Spleen (tissue), 11 donors: ENCODE data around the gene TMEM203. TPM values are rescaled to one million over a fixed set of nuclear protein-coding genes. Genes with fewer than 3 reads are reported as not detected.

ENCODE experiments used
- DNase-seq: peaks from one replicate; pipeline ENCODE4 v3.0.0-alpha.2; 2020
- H3K27ac ChIP-seq, 8 donors: fragments of 200-600 bp; sonication (generic) in 7 of 8; 1 replicate in 4 of 8; 2 replicates in 4 of 8; pipeline versions ENCODE4 v1.5.0 to v1.8.0; 2016 to 2021; ENCODE audit warnings: inconsistent platforms in 4 of 8, mild to moderate bottlenecking in 4 of 8, moderate library complexity in 1 of 8
- H3K27me3 ChIP-seq, 7 donors: fragments of 200-600 bp; sonication (generic) in 6 of 7; replicated peaks in 1 of 7; 1 replicate in 4 of 7; 2 replicates in 3 of 7; pipeline versions ENCODE4 v1.5.0 to v1.8.0; 2016 to 2021; ENCODE audit warnings: inconsistent platforms in 3 of 7, mild to moderate bottlenecking in 1 of 7
- H3K36me3 ChIP-seq, 6 donors: fragments of 200-600 bp; sonication (generic) in 5 of 6; 1 replicate in 4 of 6; 2 replicates in 2 of 6; pipeline versions ENCODE4 v1.5.0 to v1.8.0; 2016 to 2021; ENCODE audit warnings: inconsistent platforms in 2 of 6
- H3K4me1 ChIP-seq, 6 donors: fragments of 200-600 bp; sonication (generic) in 5 of 6; 1 replicate in 3 of 6; 2 replicates in 3 of 6; pipeline versions ENCODE4 v1.5.0 to v1.8.0; 2016 to 2021; ENCODE audit warnings: inconsistent platforms in 3 of 6
- H3K4me3 ChIP-seq, 8 donors: fragments of 200-600 bp; sonication (generic) in 7 of 8; 1 replicate in 4 of 8; 2 replicates in 4 of 8; pipeline versions ENCODE4 v1.5.0 to v1.8.0; 2016 to 2021; ENCODE audit warnings: inconsistent platforms in 4 of 8, mild to moderate bottlenecking in 4 of 8, moderate library complexity in 2 of 8
- H3K9me3 ChIP-seq, 8 donors: fragments of 200-600 bp; sonication (generic) in 7 of 8; 1 replicate in 4 of 8; 2 replicates in 4 of 8; pipeline versions ENCODE4 v1.5.0 to v1.8.0; 2016 to 2021; ENCODE audit warnings: inconsistent platforms in 4 of 8
- POLR2A ChIP-seq, 3 donors: fragments of 450-650 bp; IDR thresholded peaks; one replicate each; pipeline ENCODE4 v1.5.1; 2017; ENCODE audit warnings: antibody characterized with exemption in 3 of 3, mild to moderate bottlenecking in 1 of 3
- POLR2AphosphoS5 ChIP-seq, 3 donors: sonication (generic); formaldehyde crosslinking; IDR thresholded peaks; one replicate each; pipeline ENCODE4 v1.5.1; 2017; ENCODE audit warnings: antibody characterized with exemption in 3 of 3
- WGBS, 5 donors: extraction: QIAGEN DNeasy Blood & Tissue Kit in 3 of 5; methylation state at CpG; one replicate each; pipeline versions ENCODE4 v1.1.5 to v1.1.7; 2013 to 2018; 5-methylcytosine and 5-hydroxymethylcytosine counted together
- intact Hi-C: fragments of 100-400 bp; cut with DNase I; formaldehyde crosslinking; loops from one replicate; pipeline ENCODE4 v1.15.0; 2023; ENCODE audit warnings: low total_unique reads
- polyA plus RNA-seq, 3 donors: library from polyadenylated mRNA; stranded (reverse); fragments of 200-250 nt; gene quantifications; one replicate each; pipeline ENCODE4 v1.2.1, GENCODE V29; 2013
- total RNA-seq, 7 donors: library from RNA; depleted of rRNA in 3 of 7; stranded (reverse); fragments of >200 nt in 3 of 7; fragmentation: NEBNext Ultra II Directional in 4 of 7; extraction: Animal tissue kit (Norgen Biotek cat#: 25700) in 4 of 7; gene quantifications; one replicate each; pipeline versions ENCODE4 v1.1.0 to v1.2.1, GENCODE V29; 2016 to 2021
- TF ChIP-seq, protein P1 (sequence below), 11 experiments: fragments of 200-600 bp in 7 of 11; fragments of 450-650 bp in 4 of 11; sonication (generic) in 4 of 11; IDR thresholded peaks in 8 of 11; conservative IDR thresholded peaks in 3 of 11; 1 replicate in 7 of 11; 2 replicates in 4 of 11; pipeline versions ENCODE4 v1.4.0 to v1.8.0; 2016 to 2021; ENCODE audit warnings: antibody characterized with exemption in 11 of 11, inconsistent platforms in 4 of 11, mild to moderate bottlenecking in 1 of 11
- donor health status: healthy with polysubstance abuse.
- donor health status: DM: no; HTN: no; CAD: no; lungs with moderate emphysema.
- donor health status: DM: no; HTN: no; CAD: no.
- donor health status: Bipolar disorder and iron deficiency.
- donor health status: healthy.
- donor health status: DM: no; HTN: no; CAD: no.
- donor health status: DM: yes; HTN: yes; CAD: no.

TMEM203 gene
- total and polyA plus RNA-seq, 10 donors = 28.4 to 50.1 (median 36.0) TPM

DNA sequence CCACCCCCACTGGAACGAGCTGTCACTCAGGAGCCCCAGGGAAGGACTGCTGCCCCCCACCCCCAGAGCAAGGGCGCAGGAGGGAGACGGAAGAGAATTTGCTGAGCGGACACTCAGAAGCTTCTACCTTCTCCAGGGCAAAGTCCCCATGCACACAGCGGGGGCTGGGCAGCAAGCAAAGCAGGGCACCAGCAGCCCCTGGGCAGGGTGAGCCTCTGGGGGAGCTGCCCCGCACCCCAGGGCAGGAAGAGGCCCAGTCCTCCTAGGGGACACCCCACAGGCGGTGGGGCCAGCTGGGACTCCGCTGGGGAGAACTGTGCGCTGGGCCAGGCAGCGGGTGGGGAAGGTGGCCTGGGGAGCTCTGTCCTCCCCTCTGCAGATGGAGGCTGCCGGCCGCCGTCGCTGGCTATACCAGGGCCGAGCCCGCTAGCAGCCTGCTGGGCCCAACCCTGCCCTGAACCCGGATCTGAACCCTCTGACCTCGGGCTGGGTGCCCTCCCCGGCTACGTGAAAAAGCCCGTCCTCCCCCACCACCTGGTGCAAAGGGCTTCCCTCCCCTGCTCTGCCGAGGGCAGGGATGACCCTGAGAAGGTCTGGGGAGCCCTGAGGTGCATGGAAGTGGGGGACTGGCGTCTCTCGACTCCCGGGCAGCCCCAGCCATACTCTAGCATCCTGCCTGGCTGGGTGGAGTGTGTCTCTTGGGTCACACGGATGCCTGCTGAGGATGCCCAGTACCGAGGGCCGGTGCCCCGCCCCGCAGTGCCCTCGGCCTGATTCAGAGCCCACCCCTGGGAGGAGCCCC lies 24.7 kb upstream of the TMEM203 start:
- H3K27me3 ChIP-seq = peaks cover 0 to 83% (median 45%) of the 10 kb centered on the region in 7 donors
- TF ChIP-seq, protein P1, sequence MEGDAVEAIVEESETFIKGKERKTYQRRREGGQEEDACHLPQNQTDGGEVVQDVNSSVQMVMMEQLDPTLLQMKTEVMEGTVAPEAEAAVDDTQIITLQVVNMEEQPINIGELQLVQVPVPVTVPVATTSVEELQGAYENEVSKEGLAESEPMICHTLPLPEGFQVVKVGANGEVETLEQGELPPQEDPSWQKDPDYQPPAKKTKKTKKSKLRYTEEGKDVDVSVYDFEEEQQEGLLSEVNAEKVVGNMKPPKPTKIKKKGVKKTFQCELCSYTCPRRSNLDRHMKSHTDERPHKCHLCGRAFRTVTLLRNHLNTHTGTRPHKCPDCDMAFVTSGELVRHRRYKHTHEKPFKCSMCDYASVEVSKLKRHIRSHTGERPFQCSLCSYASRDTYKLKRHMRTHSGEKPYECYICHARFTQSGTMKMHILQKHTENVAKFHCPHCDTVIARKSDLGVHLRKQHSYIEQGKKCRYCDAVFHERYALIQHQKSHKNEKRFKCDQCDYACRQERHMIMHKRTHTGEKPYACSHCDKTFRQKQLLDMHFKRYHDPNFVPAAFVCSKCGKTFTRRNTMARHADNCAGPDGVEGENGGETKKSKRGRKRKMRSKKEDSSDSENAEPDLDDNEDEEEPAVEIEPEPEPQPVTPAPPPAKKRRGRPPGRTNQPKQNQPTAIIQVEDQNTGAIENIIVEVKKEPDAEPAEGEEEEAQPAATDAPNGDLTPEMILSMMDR (IDR thresholded peaks at IDR 0.05 in 8 of 11, conservative IDR thresholded peaks at IDR 0.05 in 3 of 11) = no peak
- TF ChIP-seq POLR2A (IDR thresholded peaks at IDR 0.05) (no peak), POLR2AphosphoS5 (IDR thresholded peaks at IDR 0.05) (no peak)
- 45 to 67% (median 62%) methylated on average over 8 to 31 of the region's 31 CpGs for WGBS, 5 donors

DNA sequence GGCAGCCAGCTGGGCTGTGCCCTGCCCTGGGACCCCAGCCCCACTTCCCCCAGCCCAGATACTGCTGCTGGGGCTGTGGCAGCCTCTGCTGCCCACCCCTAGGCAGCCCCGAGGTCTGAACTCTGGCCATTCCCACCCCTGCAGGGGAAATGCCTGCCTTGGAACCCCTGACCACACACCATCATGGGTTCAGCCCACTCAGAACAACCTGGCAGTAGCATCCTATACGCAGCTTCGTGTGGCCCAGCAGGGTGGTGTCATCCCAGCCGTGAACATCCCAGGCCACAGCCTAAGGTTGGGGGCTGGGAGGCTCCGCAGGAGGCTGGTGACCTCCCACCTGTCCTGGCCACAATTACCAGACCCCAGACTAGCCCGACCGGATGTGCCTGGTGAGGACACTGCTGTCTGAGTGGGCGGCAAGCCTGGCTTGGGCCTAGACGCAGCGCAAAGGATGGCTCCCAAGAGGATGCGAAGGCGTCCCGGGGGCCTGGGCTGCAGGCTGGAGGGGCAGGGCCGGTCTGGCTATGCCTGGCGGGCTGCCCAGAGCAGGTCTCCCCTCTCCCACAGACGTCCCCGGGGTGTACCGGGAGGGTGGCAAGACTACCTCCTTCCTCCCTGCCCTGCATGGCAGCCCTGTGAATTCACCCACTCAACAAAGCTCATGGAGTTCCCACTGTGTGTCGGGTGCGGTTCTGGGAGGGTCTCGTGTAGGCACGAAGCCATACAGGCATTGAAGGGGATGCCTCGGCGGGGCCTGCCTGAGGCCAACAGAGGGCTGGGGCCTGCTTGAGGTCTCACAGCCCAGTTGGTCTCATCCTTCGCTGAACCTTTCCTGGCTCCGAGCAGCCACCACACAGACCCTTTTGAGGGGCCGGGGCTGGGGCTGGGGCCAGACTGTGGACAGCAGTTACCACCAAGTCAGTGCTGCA lies 23.8 kb upstream of the TMEM203 start:
- Histone ChIP-seq H3K27me3 (peaks cover 0 to 74% (median 41%) of the 10 kb centered on the region in 7 donors), H3K27ac (no peak overlapping the region), H3K36me3 (no peaks in the 10 kb centered on the region), H3K4me3 (no peak overlapping the region), H3K9me3 (no peaks in the 10 kb centered on the region), H3K4me1 (peaks cover 0 to 22% (median 11%) of the 10 kb centered on the region in 6 donors)
- WGBS, 5 donors = 70 to 81% (median 72%) methylated on average over 24 to 27 of the region's 27 CpGs
- no peak for DNase-seq
- intact Hi-C loops = no loop called here
- TF ChIP-seq POLR2AphosphoS5 (IDR thresholded peaks at IDR 0.05) (no peak), POLR2A (IDR thresholded peaks at IDR 0.05) (no peak)
- TF ChIP-seq, protein P1 (IDR thresholded peaks at IDR 0.05 in 8 of 11, conservative IDR thresholded peaks at IDR 0.05 in 3 of 11) = no peak

More for the DNA sequence above, 24.7 kb upstream of the TMEM203 start:
- Histone ChIP-seq H3K27ac (no peak overlapping the region), H3K4me1 (peaks cover 0 to 22% (median 14%) of the 10 kb centered on the region in 6 donors), H3K9me3 (no peaks in the 10 kb centered on the region), H3K36me3 (no peaks in the 10 kb centered on the region), H3K4me3 (no peak overlapping the region)
- no peak for DNase-seq
- intact Hi-C loops = no loop called here

DNA sequence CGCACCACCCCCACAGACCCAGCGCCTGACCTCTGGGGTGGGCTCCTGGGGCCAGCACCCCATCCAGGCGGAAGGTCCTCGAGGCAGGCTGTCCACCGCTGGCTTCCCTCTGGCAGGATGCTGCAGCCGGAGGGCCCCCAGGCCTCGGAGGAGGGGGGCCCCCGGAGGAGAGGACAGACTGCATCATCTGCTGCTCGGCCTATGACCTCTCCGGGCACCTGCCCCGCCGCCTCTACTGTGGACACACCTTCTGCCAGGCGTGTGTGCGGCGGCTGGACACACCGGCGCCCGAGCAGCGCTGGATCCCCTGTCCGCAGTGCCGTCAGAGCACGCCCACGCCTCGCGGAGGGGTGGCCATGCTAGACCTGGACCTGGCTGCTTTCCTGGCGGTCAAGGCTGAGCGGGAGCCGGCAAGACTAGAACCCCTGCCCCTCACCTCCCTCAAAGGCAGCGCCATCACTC lies 23.1 kb upstream of the TMEM203 start:
- Histone ChIP-seq H3K27me3 (peaks cover 0 to 68% (median 34%) of the 10 kb centered on the region in 7 donors), H3K4me3 (no peak overlapping the region), H3K9me3 (no peaks in the 10 kb centered on the region), H3K27ac (no peak overlapping the region), H3K4me1 (peaks cover 0 to 25% (median 16%) of the 10 kb centered on the region in 6 donors), H3K36me3 (no peaks in the 10 kb centered on the region)
- intact Hi-C loops = no loop called here
- no peak for DNase-seq
- peak in 1 of 3 donors; percentile 3 for TF ChIP-seq POLR2AphosphoS5 (IDR thresholded peaks at IDR 0.05)
- TF ChIP-seq, protein P1 (IDR thresholded peaks at IDR 0.05 in 8 of 11, conservative IDR thresholded peaks at IDR 0.05 in 3 of 11) = no peak
- 47 to 75% (median 71%) methylated on average over 5 to 29 of the region's 29 CpGs for WGBS, 5 donors
